HG02884 (cell line): ENCODE results near the gene HDAC4.

Source experiments
- ATAC-seq: cut with Tn5 transposase; IDR thresholded peaks from one replicate; pipeline ENCODE4 v1.9.1; 2021; ENCODE audit warnings: mild to moderate bottlenecking, moderate library complexity; ENCODE audit not compliant: unreplicated experiment

HDAC4 gene

DNA sequence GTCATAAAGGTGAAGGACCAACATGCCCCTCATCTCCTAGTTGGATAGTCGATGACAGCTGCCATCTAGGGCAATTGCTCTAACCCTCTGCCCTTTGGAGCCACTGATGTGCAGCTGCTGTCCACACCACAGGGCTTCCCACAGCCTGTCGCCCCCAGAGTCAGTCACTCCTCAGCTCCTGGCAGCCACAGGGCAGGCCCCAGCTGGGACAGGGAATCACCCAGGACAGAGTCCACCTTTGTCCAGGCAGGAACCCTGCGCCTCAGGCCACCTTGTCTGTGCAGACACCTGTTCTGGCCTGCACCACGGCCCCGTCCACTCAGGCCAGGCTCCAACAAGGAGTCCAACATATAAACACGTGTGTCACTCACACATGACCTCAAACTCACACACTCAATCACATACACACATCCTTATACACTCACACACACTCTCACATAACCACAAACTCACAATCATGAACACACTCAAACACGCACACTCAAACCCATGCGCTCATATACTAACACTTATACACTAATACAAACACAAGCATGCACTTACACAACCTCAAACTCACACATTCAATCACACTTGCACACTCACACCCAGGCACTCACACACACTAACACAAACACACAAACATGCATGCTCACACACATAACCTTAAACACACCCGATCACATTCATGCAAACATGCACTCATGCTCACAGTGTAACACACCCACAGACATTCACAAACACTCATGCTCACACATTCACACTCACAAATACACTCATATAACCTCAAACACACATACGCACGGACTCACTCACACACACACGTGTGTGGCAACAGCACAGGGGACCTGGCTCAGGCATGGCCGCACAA lies 29.7 kb downstream of the HDAC4 start:
- no peak for ATAC-seq

DNA sequence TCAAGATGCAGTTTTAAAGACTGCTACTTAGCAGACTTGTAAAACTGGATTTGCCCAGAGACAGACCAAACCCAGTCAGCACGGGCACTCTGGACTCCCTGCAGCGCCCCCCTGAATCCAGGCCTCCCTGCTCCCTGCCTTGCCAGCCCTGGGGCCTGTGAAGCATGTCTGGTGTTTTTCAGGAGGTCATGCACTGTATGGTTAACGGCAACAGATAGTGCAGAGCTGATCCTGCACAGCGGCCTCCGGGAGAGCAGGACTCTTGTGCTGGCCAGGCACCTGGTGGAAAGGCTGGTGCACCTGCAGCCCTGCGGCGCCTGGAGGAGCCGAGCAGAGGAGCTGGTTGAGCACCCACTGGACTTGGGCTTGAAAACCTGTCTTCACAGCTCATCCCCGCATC lies 30.4 kb downstream of the HDAC4 start:
- no peak for ATAC-seq

DNA sequence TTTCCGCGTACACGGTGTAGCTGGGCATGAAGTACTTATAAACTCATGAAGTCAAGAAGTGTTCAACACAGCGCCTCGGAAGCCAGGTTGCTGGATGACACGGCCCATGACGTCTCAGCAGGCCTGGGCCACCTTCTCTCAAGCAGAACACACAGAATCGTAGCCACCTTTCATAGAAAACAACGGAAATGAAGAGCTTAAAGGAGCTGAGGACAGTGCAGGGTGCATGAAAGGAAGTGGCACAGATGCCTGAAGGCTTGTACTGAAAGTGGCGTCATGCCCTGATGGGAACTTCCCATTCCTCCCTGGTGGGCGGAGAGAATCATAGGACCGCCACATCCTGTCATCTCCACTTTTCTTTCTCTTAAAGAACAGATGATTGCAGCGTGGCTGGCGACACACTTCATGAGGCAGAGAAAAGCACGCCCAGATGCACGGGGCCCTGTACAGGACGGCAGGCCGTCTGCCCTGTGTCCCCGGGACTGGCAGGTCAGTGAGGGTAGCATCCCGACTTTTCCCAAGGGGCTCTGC lies 31.1 kb downstream of the HDAC4 start:
- ATAC-seq = peak; percentile 87

- no peak for ATAC-seq
These were observed 31.8 kb downstream of the HDAC4 start for GRCh38 chr2:239368906-239369552.

GRCh38 chr2:239368321-239368720 lies 32.5 kb downstream of the HDAC4 start:
- ATAC-seq = no peak

GRCh38 chr2:239366740-239367139 lies 34.1 kb downstream of the HDAC4 start:
- ATAC-seq = no peak

GRCh38 chr2:239365782-239366435 lies 34.9 kb downstream of the HDAC4 start:
- no peak for ATAC-seq

DNA sequence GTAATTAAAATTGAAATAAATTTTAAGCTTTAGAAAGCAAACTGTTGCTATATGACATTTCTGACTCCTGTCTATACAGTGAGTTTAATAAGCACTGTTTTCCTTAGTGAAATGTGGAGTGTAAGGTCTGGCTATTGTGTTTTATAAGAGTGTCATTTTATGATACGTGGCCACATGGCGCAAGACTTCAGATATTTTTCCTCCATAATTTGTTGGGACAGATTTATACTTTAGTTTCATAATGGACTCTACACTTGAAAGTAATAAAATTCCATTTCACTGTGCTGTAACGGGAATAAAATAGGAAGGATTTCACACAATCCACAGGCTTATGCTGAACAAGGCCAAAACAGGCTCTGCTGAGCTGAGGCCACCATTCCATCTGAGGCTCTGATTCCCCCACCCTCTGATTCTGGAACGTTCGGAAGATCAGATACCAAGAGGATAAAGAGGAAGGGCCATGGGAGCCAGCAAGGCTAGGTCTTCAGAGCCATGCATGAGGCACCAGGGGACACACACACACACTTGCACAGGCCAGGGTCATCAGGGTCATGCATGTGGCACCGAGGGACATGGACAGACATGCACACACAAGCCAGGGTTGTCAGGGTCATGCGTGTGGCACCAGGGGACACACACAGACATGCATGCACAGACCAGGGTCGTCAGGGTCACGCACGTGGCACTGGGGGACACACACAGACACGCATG lies 35.6 kb downstream of the HDAC4 start:
- no peak for ATAC-seq

DNA sequence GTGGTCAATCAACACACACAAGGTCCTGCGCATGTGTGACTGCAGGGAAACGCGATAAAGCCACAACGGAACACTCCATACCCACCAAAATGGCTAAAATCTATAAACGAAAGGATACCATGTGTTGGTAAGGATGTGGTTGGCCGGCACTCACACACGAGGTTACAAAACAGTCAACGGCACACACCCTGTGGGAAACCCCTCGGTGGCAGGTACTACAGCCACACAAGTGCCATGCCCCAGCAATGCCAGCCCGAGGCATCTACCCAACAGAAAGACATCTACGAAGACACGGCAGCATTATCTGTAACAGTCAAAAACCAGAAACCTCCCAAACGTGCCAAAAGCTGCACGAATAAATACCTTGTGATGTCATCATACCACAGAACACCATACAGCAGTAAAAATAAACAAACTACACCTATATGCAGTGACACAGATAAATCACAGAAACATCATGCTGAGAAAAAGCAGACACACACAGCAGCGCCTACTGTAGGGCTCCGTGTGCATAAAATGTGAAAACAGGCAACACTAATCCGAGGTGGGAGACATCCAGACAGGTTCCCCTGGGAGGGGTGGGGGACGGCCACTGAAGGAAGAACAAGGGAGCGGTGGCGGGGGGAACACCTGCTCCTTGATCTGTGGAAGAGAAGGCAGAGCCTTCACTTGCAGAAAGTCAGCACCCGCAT lies 36.7 kb downstream of the HDAC4 start:
- no peak for ATAC-seq

GRCh38 chr2:239362507-239362906 lies 38.3 kb downstream of the HDAC4 start:
- ATAC-seq = no peak

- no peak for ATAC-seq
These were observed 39.5 kb downstream of the HDAC4 start for GRCh38 chr2:239361311-239361642.

GRCh38 chr2:239360421-239361310 lies 40.2 kb downstream of the HDAC4 start:
- no peak for ATAC-seq

DNA sequence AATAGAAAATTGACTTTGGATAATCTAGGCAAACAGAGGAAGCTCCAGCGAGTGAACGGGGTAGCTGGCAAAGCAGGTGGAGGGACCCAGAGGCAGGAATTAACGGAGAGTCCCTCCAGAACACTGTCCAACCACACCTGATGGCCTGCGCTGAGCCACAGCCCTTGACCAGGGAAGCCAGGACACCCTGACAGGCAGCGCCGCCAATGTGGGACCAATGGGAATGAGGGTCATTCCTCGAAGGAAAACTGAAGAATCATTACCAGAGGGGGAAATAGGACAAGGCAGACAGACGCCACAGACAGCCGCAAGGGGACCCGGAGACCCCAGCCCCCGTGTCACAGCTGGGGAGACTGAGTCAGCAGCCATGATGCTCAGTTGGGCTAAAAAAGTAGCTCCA lies 40.8 kb downstream of the HDAC4 start:
- no peak for ATAC-seq

DNA sequence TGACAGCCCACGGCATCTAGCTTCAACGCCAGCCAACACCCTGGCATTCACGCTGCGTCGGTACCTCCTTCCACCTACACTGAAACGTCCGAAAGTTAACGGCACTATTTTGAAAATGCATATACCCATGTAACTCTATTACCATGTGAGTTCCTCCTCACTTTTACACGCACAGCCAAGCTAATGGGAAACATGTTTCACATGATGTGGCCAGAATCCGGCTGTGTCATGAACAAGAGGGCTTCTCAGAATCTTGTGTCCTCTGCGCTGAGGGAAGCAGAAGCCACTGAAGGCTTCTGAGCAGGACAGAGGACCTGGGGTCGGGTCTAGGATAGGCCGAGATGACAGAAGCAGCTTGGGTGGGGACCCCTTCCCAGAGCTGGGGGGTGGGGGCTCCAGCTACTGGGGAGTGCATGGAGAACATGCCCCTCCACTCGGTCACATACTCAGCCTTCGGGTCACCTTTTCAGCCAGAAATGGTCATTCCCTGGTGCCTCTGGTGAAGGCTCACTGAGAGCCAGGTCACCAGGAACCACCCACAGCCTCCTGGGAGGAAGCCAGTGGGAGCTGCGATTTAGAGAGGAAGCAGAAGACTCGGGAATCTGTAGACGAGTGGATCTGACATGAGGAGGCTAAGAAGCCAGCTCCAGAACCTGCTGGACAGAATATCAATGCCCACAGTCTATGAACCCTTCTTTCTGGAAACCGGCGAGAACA lies 41.5 kb downstream of the HDAC4 start:
- no peak for ATAC-seq

GRCh38 chr2:239358062-239358754 lies 42.6 kb downstream of the HDAC4 start:
- ATAC-seq = no peak

- ATAC-seq = no peak
These were observed 45.1 kb downstream of the HDAC4 start for GRCh38 chr2:239355724-239356123.

GRCh38 chr2:239355139-239355538 lies 45.7 kb downstream of the HDAC4 start:
- no peak for ATAC-seq

GRCh38 chr2:239354791-239355136 lies 46.1 kb downstream of the HDAC4 start:
- no peak for ATAC-seq
